DND-41 (cell line): ENCODE results near the gene CDHR2.
A peak's percentile ranks its signal among the peaks of the same experiment; 100 is the strongest.

Experiments used
- ATAC-seq: fragments of 200-7000 bp; cut with Tn5 transposase; 3 replicates; pipeline ENCODE4 v1.9.1; 2021; ENCODE audit warnings: low read depth; ENCODE audit not compliant: insufficient read depth
- DNase-seq: peaks from one replicate; pipeline ENCODE4 v3.0.0-alpha.2; 2020
- H2AFZ ChIP-seq: 2 replicates; pipeline ENCODE4 v1.6.0; 2012; ENCODE audit warnings: low read depth, low read length
- H3K27ac ChIP-seq: 2 replicates; pipeline ENCODE4 v1.5.1; 2012; ENCODE audit warnings: low read length, inconsistent platforms
- H3K27me3 ChIP-seq: fragments of 200-600 bp; sonication (generic); 2 replicates; pipeline ENCODE4 v1.6.0; 2012; ENCODE audit warnings: low read length, mild to moderate bottlenecking, inconsistent platforms; ENCODE audit not compliant: insufficient read depth, poor library complexity
- H3K36me3 ChIP-seq: 2 replicates; pipeline ENCODE4 v1.5.1; 2012; ENCODE audit warnings: low read length, inconsistent platforms; ENCODE audit not compliant: insufficient read depth
- H3K4me1 ChIP-seq: 2 replicates; pipeline ENCODE4 v1.5.1; 2012; ENCODE audit warnings: mild to moderate bottlenecking, low read length; ENCODE audit not compliant: insufficient read depth
- H3K4me2 ChIP-seq: 2 replicates; pipeline ENCODE4 v1.6.0; 2012; ENCODE audit warnings: mild to moderate bottlenecking, moderate library complexity, low read length, inconsistent platforms; ENCODE audit not compliant: insufficient read depth
- H3K4me3 ChIP-seq, 2 experiments: fragments of 200-600 bp in 1 of 2; shearing (Covaris generic) in 1 of 2; 2 replicates each; pipeline ENCODE4 v1.5.1; 2012 to 2016; ENCODE audit warnings: inconsistent platforms in 2 of 2, low read length in 2 of 2, mild to moderate bottlenecking in 2 of 2, low read depth in 1 of 2, moderate library complexity in 1 of 2
- H3K79me2 ChIP-seq: 2 replicates; pipeline ENCODE4 v1.6.0; 2012; ENCODE audit warnings: low read length, inconsistent platforms; ENCODE audit not compliant: insufficient read depth
- H3K9ac ChIP-seq: 2 replicates; pipeline ENCODE4 v1.6.0; 2012; ENCODE audit warnings: low read depth, mild to moderate bottlenecking, inconsistent platforms, low read length, moderate library complexity
- H3K9me3 ChIP-seq: 2 replicates; pipeline ENCODE4 v1.5.1; 2012; ENCODE audit warnings: low read length, moderate library complexity, mild to moderate bottlenecking, inconsistent platforms; ENCODE audit not compliant: insufficient read depth, severe bottlenecking
- H4K20me1 ChIP-seq: 2 replicates; pipeline ENCODE4 v1.6.0; 2012; ENCODE audit warnings: low read length; ENCODE audit not compliant: insufficient read depth
- CTCF ChIP-seq: IDR thresholded peaks from 2 replicates; pipeline ENCODE4 v1.5.1; 2012; ENCODE audit warnings: borderline replicate concordance, low read length, moderate library complexity, mild to moderate bottlenecking; ENCODE audit not compliant: poor library complexity, severe bottlenecking; ENCODE audit errors: extremely low read depth
- EZH2 ChIP-seq: IDR thresholded peaks from 3 replicates; pipeline ENCODE4 v1.6.1; 2012; ENCODE audit warnings: borderline replicate concordance, low read depth, mild to moderate bottlenecking, moderate library complexity, low read length, inconsistent platforms; ENCODE audit not compliant: severe bottlenecking

Gene CDHR2

GRCh38 chr5:176519810-176520720 lies 29.1 kb upstream of the CDHR2 start:
- H3K27ac ChIP-seq: no peak overlapping the region
- no peak overlapping the region for H3K4me3 ChIP-seq
- H3K9me3 ChIP-seq: no peaks in the 10 kb centered on the region
- ATAC-seq: no peak
- H2AFZ ChIP-seq: no peak overlapping the region
- H3K4me2 ChIP-seq: no peak overlapping the region
- H3K79me2 ChIP-seq: no peaks in the 10 kb centered on the region
- no peak overlapping the region for H3K9ac ChIP-seq
- H3K27me3 ChIP-seq: no peaks in the 10 kb centered on the region
- no peak for DNase-seq
- no peaks in the 10 kb centered on the region for H3K36me3 ChIP-seq
- H3K4me1 ChIP-seq: no peaks in the 10 kb centered on the region
- no peaks in the 10 kb centered on the region for H4K20me1 ChIP-seq
- TF ChIP-seq CTCF (no peak), EZH2 (no peak)

GRCh38 chr5:176521286-176521685 lies 27.9 kb upstream of the CDHR2 start:
- no peaks in the 10 kb centered on the region for H3K79me2 ChIP-seq
- TF ChIP-seq CTCF (no peak), EZH2 (no peak)
- H3K4me3 ChIP-seq: no peak overlapping the region
- DNase-seq (no peak), ATAC-seq (no peak)
- H3K36me3 ChIP-seq: no peaks in the 10 kb centered on the region
- no peaks in the 10 kb centered on the region for H3K4me1 ChIP-seq
- H3K27me3 ChIP-seq: no peaks in the 10 kb centered on the region
- no peak overlapping the region for H3K9ac ChIP-seq
- H3K4me2 ChIP-seq: no peak overlapping the region
- H4K20me1 ChIP-seq: no peaks in the 10 kb centered on the region
- no peak overlapping the region for H2AFZ ChIP-seq
- no peak overlapping the region for H3K27ac ChIP-seq
- H3K9me3 ChIP-seq: no peaks in the 10 kb centered on the region

- DNase-seq (no peak), ATAC-seq (no peak)
- no peak overlapping the region for H3K27ac ChIP-seq
Measured at GRCh38 chr5:176521699-176522263, 27.4 kb upstream of the CDHR2 start.

More at GRCh38 chr5:176521699-176522263, 27.4 kb upstream of the CDHR2 start:
- Histone ChIP-seq H3K4me3 (no peak overlapping the region), H2AFZ (0 out of 2 replicates have a peak overlapping the region, but pooled peaks have one; percentile 1), H3K4me2 (no peak overlapping the region), H3K9ac (no peak overlapping the region), H3K79me2 (no peaks in the 10 kb centered on the region), H3K4me1 (no peaks in the 10 kb centered on the region), H3K36me3 (no peaks in the 10 kb centered on the region), H3K9me3 (no peaks in the 10 kb centered on the region), H3K27me3 (no peaks in the 10 kb centered on the region), H4K20me1 (no peaks in the 10 kb centered on the region)
- TF ChIP-seq EZH2: no peak
- TF ChIP-seq CTCF: no peak
